ENCODE results near the gene FGD3. TPM values are rescaled to one million over a fixed set of nuclear protein-coding genes. Genes with fewer than 3 reads are reported as not detected.

The FGD3 gene
- total and polyA plus RNA-seq, 9 of the 15 experiments (the other 6 are each of a cell fraction or from before 2014, with no cell fraction given), result 0.07 to 1.3 (median 0.29) TPM

- POLR2A ChIA-PET, result no interaction called here
Measured at GRCh38 chr9:93005876-93006275, 58.6 kb downstream of the FGD3 start.

More at GRCh38 chr9:93005876-93006275, 58.6 kb downstream of the FGD3 start:
- ATAC-seq, result no peak
- BruUV-seq (replicated peaks), result no TSS peak
- 10% methylated on average over 12 of the region's 12 CpGs for WGBS (ENCODE audit: insufficient coverage, low coverage, missing lambda C conversion rate)
- H3K4me3 ChIP-seq, result no peak overlapping the region
- no peak overlapping the region for H3K9ac ChIP-seq (ENCODE audit: insufficient read depth in 1 of 2, low read depth in 2 of 2, low read length in 2 of 2)
- no peak overlapping the region for H3K4me2 ChIP-seq (ENCODE audit: insufficient read depth, low read length)
- no peaks in the 10 kb centered on the region for H3K9me1 ChIP-seq (ENCODE audit: control insufficient read depth, insufficient read depth, low read length)
- TF ChIP-seq ZFP30 (CRISPR knock-in tag; IDR thresholded peaks at IDR 0.05; ENCODE audit: borderline replicate concordance) (no peak), PKNOX1 (IDR thresholded peaks at IDR 0.05) (no peak), CBX3 (IDR thresholded peaks at IDR 0.05; ENCODE audit: borderline replicate concordance in 1 of 2, low read length in 2 of 2) (no peak), THRA (IDR thresholded peaks at IDR 0.05) (no peak)
- intact Hi-C loops (cut with micrococcal nuclease) (no loop called here), in situ Hi-C loops (cut with MboI) (loop anchor here (25.0 kb wide), 1 partner anchor 306 kb away; no protein-coding TSS in a partner anchor)
- H3K4me1 ChIP-seq (replicated peaks in 1 of 2; ENCODE audit: control insufficient read depth in 2 of 2, insufficient read depth in 2 of 2, low read length in 2 of 2), result peaks cover 9 to 13% of the 10 kb centered on the region in 2 experiments; a peak in 4 of 5 replicates
- H2AFZ ChIP-seq (ENCODE audit: low read depth, low read length), result no peak overlapping the region
- H3K9me3 ChIP-seq (replicated peaks; ENCODE audit: control insufficient read depth, insufficient read depth, low read depth, low read length), result no peaks in the 10 kb centered on the region
- H3K79me2 ChIP-seq (ENCODE audit: control insufficient read depth, insufficient read depth, low read length), result no peaks in the 10 kb centered on the region
- peaks cover 3 to 39% of the 10 kb centered on the region in 2 experiments; a peak in 3 of 5 replicates for H3K27me3 ChIP-seq (ENCODE audit: control insufficient read depth in 2 of 2, insufficient read depth in 2 of 2, low read length in 2 of 2)
- CTCF ChIA-PET (ENCODE audit: low intra/inter-chr PET ratio), result no interaction called here
- H3K27ac ChIP-seq (ENCODE audit: extremely low read depth, low read depth, low read length), result no peak overlapping the region
- H3K36me3 ChIP-seq (ENCODE audit: control insufficient read depth, insufficient read depth, low read length), result no peaks in the 10 kb centered on the region
- peak in 2 of 4 experiments; percentile 17 to 19 for DNase-seq (ENCODE audit: extremely low read depth in 1 of 4, low spot score in 3 of 4)
- H4K20me1 ChIP-seq (replicated peaks; ENCODE audit: control insufficient read depth, insufficient read depth, low read length), result no peaks in the 10 kb centered on the region
- FAIRE-seq, result no peak

Data from K562 (cell line).